Sigmoid colon (tissue), 7 donors: Measurements from ENCODE around the gene SREBF1. TPM values are rescaled to one million over a fixed set of nuclear protein-coding genes. Genes with fewer than 3 reads are reported as not detected.

Source experiments
- DNase-seq: peaks from one replicate; pipeline ENCODE4 v3.0.0-alpha.2; 2019
- H3K27ac ChIP-seq, 4 donors: fragments of 200-600 bp; sonication (generic); one replicate each; pipeline ENCODE4 v1.5.1; 2016 to 2019; ENCODE audit warnings: mild to moderate bottlenecking in 1 of 4
- H3K27me3 ChIP-seq, 3 donors: fragments of 200-600 bp; sonication (generic); one replicate each; pipeline ENCODE4 v1.5.1; 2019; ENCODE audit warnings: mild to moderate bottlenecking in 1 of 3
- H3K36me3 ChIP-seq, 4 donors: fragments of 200-600 bp; sonication (generic); one replicate each; pipeline ENCODE4 v1.5.1; 2016 to 2019
- H3K4me1 ChIP-seq, 4 donors: fragments of 200-600 bp; sonication (generic); one replicate each; pipeline ENCODE4 v1.5.1; 2017 to 2019
- H3K4me3 ChIP-seq, 4 donors: fragments of 200-600 bp; sonication (generic); one replicate each; pipeline ENCODE4 v1.5.1; 2017 to 2019; ENCODE audit warnings: mild to moderate bottlenecking in 2 of 4, moderate library complexity in 1 of 4
- H3K9me3 ChIP-seq, 4 donors: fragments of 200-600 bp in 3 of 4; sonication (generic) in 3 of 4; one replicate each; pipeline versions ENCODE4 v1.5.1 to v1.6.1; 2013 to 2019
- EP300 ChIP-seq, 4 donors: sonication (generic); formaldehyde crosslinking; IDR thresholded peaks; one replicate each; pipeline ENCODE4 v1.6.1; 2017; ENCODE audit warnings: antibody characterized with exemption in 4 of 4
- POLR2A ChIP-seq, 2 donors: fragments of 450-650 bp; IDR thresholded peaks; one replicate each; pipeline ENCODE4 v1.6.1; 2016; ENCODE audit warnings: antibody characterized with exemption in 2 of 2, mild to moderate bottlenecking in 2 of 2, moderate library complexity in 2 of 2
- POLR2AphosphoS5 ChIP-seq, 4 donors: sonication (generic); formaldehyde crosslinking; IDR thresholded peaks; one replicate each; pipeline ENCODE4 v1.6.1; 2017; ENCODE audit warnings: antibody characterized with exemption in 4 of 4
- WGBS, 2 donors: extraction: QIAGEN DNeasy Blood & Tissue Kit; methylation state at CpG; one replicate each; pipeline ENCODE4 v1.1.7; 2013; 5-methylcytosine and 5-hydroxymethylcytosine counted together
- intact Hi-C: fragments of 100-400 bp; cut with DNase I; formaldehyde crosslinking; loops from one replicate; pipeline ENCODE4 v1.15.1; 2023
- polyA plus RNA-seq, 3 donors: library from polyadenylated mRNA; stranded (reverse); fragments of 200-250 nt; gene quantifications; one replicate each; pipeline ENCODE4 v1.2.3, GENCODE V29; 2013
- total RNA-seq, 4 donors: library from RNA; depleted of rRNA; stranded (reverse); fragments of >200 nt; gene quantifications; one replicate each; pipeline ENCODE4 v1.1.0, GENCODE V29; 2016
- TF ChIP-seq, protein P1 (sequence below), 4 experiments: fragments of 450-650 bp in 3 of 4; fragments of 200-600 bp in 1 of 4; IDR thresholded peaks; one replicate each; pipeline ENCODE4 v1.5.1; 2016 to 2019; ENCODE audit warnings: antibody characterized with exemption in 4 of 4, mild to moderate bottlenecking in 3 of 4, moderate library complexity in 2 of 4
- donor health status: healthy with polysubstance abuse.
- donor health status: Bipolar disorder and iron deficiency.
- donor health status: healthy.

SREBF1 gene
- total and polyA plus RNA-seq, 7 donors, result 10.2 to 172 (median 38.6) TPM

DNA sequence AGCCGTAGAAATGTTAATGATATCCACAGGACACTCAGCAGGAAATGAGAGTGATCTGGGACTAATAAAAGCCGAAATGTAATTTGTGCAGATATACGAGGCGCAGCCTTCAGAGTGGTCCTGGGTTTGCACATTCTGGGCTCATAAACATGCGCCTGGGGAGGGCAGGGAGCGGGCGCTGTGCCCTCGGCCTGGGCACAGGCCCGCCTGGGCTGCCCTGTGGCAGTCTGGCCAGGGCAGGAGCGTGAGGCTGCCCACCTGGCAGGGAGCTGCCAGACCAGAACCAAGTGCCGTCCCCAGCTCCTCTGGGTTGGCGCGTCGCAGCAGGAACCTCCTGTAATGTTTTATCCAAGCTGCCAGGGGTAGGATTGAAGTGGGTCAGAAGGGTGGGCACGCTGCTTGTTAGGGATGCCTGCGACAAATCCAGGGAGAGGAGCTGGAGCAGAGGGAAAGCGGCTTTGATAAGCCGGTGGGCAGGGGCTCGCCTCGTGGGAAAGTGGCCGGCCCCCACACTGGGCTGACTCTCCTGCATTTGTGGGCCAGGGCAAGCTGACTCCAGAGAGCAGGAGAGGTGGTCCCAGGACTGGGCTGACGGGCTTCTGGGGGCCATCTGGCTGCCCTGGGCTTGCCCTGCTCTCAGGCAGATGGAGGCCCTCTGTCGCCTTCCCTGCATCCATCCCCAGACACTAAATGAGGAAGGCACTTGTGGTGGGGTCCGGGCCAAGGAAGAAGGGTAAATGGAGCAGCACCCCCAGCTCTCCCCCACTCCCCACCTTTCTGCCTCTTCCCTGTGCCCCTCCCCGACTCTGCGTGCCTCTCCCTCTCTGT is 45.9 kb downstream of the SREBF1 start:
- Histone ChIP-seq H3K9me3 (no peaks in the 10 kb centered on the region), H3K4me1 (peaks cover 0 to 59% (median 48%) of the 10 kb centered on the region in 4 donors), H3K36me3 (peaks cover 0 to 25% (median 14%) of the 10 kb centered on the region in 4 donors), H3K4me3 (no peak overlapping the region), H3K27me3 (no peaks in the 10 kb centered on the region), H3K27ac (peak overlapping the region in 3 of 4 donors; percentile 5 to 76 (median 48))
- WGBS, 2 donors, result 86 to 88% methylated on average over 26 of the region's 26 CpGs
- TF ChIP-seq EP300 (IDR thresholded peaks at IDR 0.05) (no peak), POLR2A (IDR thresholded peaks at IDR 0.05) (no peak), POLR2AphosphoS5 (IDR thresholded peaks at IDR 0.05) (no peak)
- TF ChIP-seq, protein P1, sequence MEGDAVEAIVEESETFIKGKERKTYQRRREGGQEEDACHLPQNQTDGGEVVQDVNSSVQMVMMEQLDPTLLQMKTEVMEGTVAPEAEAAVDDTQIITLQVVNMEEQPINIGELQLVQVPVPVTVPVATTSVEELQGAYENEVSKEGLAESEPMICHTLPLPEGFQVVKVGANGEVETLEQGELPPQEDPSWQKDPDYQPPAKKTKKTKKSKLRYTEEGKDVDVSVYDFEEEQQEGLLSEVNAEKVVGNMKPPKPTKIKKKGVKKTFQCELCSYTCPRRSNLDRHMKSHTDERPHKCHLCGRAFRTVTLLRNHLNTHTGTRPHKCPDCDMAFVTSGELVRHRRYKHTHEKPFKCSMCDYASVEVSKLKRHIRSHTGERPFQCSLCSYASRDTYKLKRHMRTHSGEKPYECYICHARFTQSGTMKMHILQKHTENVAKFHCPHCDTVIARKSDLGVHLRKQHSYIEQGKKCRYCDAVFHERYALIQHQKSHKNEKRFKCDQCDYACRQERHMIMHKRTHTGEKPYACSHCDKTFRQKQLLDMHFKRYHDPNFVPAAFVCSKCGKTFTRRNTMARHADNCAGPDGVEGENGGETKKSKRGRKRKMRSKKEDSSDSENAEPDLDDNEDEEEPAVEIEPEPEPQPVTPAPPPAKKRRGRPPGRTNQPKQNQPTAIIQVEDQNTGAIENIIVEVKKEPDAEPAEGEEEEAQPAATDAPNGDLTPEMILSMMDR (IDR thresholded peaks at IDR 0.05), result no peak
- intact Hi-C loops, result no loop called here
- DNase-seq, result no peak

DNA sequence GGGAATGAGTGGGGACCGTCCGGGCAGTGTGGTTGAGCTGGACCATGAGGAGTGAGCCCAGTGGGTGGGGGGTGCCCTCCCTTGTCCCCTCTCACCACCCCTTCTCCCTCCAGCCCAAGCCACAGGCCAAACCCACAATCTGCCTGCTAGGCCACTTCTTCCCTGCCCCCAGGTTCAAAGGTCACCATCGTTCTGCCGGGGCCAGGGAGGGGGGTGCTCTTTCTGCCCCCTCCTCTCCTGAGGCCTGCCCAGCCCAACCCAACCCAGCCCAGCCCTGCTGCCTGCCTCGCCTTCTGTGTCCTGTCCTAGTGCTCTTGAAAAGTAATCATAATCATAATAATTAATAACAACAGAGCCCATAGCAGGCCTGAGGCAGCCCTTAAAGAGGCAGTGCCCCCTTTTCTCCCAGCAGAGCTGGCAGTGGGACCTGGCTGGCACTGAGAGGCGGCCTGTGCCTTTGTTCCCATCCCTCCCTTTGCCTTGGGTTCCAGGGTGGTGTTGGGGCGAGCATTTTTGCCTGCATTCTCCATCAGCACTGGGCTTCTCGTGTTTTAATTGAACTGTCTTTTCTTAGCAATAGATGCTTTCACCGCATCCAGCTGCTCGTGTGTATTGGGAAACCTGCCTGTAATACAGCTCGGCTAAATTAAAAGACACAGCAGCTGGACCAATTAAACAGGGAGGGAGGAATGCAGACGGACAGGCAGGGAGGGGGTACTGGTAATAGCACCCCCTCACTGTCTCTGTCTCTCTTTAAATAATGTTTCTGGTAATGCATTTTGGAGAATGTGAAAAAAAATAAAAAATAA is 46.8 kb downstream of the SREBF1 start:
- peaks cover 0 to 17% (median 8%) of the 10 kb centered on the region in 4 donors for H3K36me3 ChIP-seq
- no peaks in the 10 kb centered on the region for H3K9me3 ChIP-seq
- no peak for DNase-seq
- no peak for TF ChIP-seq POLR2AphosphoS5 (IDR thresholded peaks at IDR 0.05)
- no peak for TF ChIP-seq POLR2A (IDR thresholded peaks at IDR 0.05)
- TF ChIP-seq, protein P1 (IDR thresholded peaks at IDR 0.05), result no peak
- TF ChIP-seq EP300 (IDR thresholded peaks at IDR 0.05), result no peak
- peak overlapping the region in 3 of 4 donors; percentile 5 to 76 (median 48) for H3K27ac ChIP-seq
- intact Hi-C loops, result no loop called here
- H3K4me3 ChIP-seq, result no peak overlapping the region
- 48 to 70% methylated on average over 12 of the region's 12 CpGs for WGBS, 2 donors
- peaks cover 0 to 68% (median 54%) of the 10 kb centered on the region in 4 donors for H3K4me1 ChIP-seq
- H3K27me3 ChIP-seq, result no peaks in the 10 kb centered on the region

DNA sequence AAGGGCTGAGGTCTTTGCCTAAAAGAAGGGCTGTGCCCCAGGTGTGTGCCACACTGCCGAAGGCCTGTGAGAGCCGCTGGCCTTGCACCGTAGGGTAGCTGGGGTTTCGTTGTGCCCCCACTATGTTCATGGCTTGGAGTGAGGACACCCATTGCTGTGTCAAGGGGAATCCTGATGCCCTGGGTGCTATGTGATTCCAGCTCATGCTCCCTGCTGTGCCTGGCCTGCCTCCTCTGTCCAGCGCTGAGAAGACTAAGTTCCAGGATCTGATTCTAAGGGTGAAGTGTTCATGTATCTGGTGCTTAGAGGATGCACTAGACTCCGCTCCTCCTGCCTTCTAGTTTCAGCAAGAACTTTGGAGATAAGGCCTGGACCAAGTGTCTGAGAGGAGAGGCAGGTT is 47.4 kb downstream of the SREBF1 start:
- H3K4me1 ChIP-seq, result peaks cover 0 to 74% (median 60%) of the 10 kb centered on the region in 4 donors
- no peak overlapping the region for H3K4me3 ChIP-seq
- intact Hi-C loops, result no loop called here
- DNase-seq, result no peak
- H3K36me3 ChIP-seq, result peaks cover 0 to 11% (median 5%) of the 10 kb centered on the region in 4 donors
- H3K9me3 ChIP-seq, result no peaks in the 10 kb centered on the region
- no peak for TF ChIP-seq POLR2AphosphoS5 (IDR thresholded peaks at IDR 0.05)
- peak overlapping the region in 1 of 4 donors; percentile 76 for H3K27ac ChIP-seq
- WGBS, 2 donors, result 92 to 94% methylated on average over 6 of the region's 6 CpGs
- H3K27me3 ChIP-seq, result no peaks in the 10 kb centered on the region

DNA sequence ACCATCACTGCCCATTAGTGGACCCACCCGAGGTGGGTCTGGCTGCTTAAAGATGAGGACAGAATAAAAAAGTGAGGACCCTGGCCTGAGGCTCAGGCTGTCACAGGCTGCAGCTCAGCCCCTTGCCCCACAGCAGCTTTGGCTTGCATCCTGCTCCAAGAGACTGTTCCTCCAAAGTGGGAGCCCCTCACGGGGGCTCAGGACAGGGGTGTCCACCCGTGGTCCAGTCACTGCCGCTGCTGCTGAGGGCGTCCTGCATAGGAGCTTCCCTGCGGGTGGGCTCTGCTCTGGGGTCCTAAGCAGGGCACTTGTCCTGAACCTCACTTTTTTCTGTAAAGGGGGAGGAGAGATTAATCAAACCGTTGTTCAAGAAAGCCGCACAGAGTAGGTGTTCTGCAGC is 47.8 kb downstream of the SREBF1 start:
- WGBS, 2 donors, result 87 to 90% methylated on average over 8 of the region's 8 CpGs
- intact Hi-C loops, result no loop called here
- Histone ChIP-seq H3K36me3 (peaks cover 0 to 6% (median 2%) of the 10 kb centered on the region in 4 donors), H3K27me3 (no peaks in the 10 kb centered on the region), H3K9me3 (no peaks in the 10 kb centered on the region), H3K27ac (no peak overlapping the region), H3K4me3 (no peak overlapping the region), H3K4me1 (peaks cover 0 to 75% (median 63%) of the 10 kb centered on the region in 4 donors)
- TF ChIP-seq EP300 (IDR thresholded peaks at IDR 0.05), result no peak
- no peak for TF ChIP-seq POLR2A (IDR thresholded peaks at IDR 0.05)
- no peak for TF ChIP-seq POLR2AphosphoS5 (IDR thresholded peaks at IDR 0.05)
- TF ChIP-seq, protein P1 (IDR thresholded peaks at IDR 0.05), result no peak
- DNase-seq, result no peak

DNA sequence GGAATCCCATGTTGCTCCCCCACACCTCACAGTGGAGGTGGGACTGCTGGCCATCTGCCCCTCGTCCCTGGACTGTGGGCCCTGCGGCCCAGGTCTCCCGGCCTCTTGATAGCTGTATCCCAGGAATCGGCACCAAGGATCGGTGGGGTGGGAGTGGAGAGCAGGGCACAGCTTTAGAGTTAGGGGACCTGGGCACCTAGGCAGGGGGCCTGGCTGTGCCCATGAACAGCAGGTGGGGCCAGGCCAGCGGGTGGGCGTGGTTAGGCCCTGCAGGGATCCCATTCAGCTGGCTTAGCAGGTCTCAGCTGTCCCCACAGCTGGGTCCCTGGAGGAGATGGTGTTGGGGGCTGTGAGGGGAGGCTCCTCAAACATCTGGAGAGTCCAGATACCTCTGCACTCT is 49.2 kb downstream of the SREBF1 start:
- Histone ChIP-seq H3K27ac (no peak overlapping the region), H3K27me3 (no peaks in the 10 kb centered on the region), H3K36me3 (no peaks in the 10 kb centered on the region), H3K9me3 (no peaks in the 10 kb centered on the region), H3K4me3 (no peak overlapping the region), H3K4me1 (peaks cover 2 to 75% (median 63%) of the 10 kb centered on the region in 4 donors)
- intact Hi-C loops, result no loop called here
- TF ChIP-seq, protein P1 (IDR thresholded peaks at IDR 0.05), result no peak
- TF ChIP-seq POLR2A (IDR thresholded peaks at IDR 0.05), result no peak
- TF ChIP-seq EP300 (IDR thresholded peaks at IDR 0.05), result no peak
- no peak for TF ChIP-seq POLR2AphosphoS5 (IDR thresholded peaks at IDR 0.05)
- no peak for DNase-seq
- WGBS, 2 donors, result 92 to 94% methylated on average over 7 of the region's 7 CpGs
